ENCODE data around the gene ASS1.

DNA sequence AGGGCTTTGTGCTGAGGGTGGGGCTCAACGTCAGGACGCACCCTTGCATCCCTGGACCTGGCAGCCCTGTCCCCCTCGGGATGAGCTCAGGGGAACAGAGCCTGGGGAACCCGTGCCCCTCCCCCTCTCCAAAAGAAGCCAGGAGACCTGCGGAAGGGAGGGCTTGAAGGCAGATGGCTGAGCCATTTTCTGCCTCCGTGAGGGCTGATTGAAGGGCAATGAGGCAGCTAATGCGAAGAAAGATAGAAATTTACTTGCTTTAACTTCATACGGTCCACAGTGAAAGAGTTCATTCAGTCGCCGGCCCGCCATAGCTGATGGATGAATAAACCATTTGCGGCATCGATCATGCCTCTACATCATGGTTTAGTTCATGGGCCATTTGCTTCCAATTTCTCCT, 28.8 kb downstream of the ASS1 start:
- TF ChIP-seq EZH2 (IDR thresholded peaks at IDR 0.05) (no peak), POLR2AphosphoS5 (IDR thresholded peaks at IDR 0.05; ENCODE audit: borderline replicate concordance, low read depth, low read length) (no peak)
